ENCODE results near the gene YIPF4. TPM values are rescaled to one million over a fixed set of nuclear protein-coding genes. Genes with fewer than 3 reads are reported as not detected.

YIPF4 gene
- total RNA-seq, 2 experiments from 2014 or later, result 32.1 to 40.5 TPM

DNA sequence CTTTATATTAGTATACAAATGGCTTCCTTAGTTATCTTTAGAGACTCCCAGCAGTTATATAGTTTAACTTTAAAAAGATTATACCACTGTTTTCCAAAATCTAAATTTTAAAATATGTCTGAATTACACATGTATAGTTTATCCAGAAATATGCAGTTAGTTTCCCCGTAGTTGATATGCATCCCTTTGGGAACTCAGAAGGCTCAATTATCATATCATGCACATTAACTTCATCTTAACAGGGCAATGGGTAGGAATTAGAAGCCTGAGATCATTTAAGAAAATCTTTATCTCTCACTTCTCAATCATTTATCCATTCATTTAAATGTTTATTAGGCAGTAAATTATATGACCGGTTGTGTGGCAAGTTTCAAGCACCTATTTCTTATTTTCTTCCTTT lies 40.2 kb upstream of the YIPF4 start:
- intact Hi-C loops (cut with micrococcal nuclease), result no loop called here
- ChIA-PET CTCF (interaction anchor here (0.7 kb wide), 1 partner anchor 13 kb away, joined by 3 read pairs; no protein-coding TSS in a partner anchor), POLR2A (no interaction called here)
- Mint-ChIP-seq H3K27me3 (no peaks in the 10 kb centered on the region), H3K9me3 (no peaks in the 10 kb centered on the region), H3K36me3 (ENCODE audit: low read depth) (no peaks in the 10 kb centered on the region), H3K27ac (no peak overlapping the region), H3K4me3 (no peak overlapping the region), H3K4me1 (ENCODE audit: low read depth) (no peaks in the 10 kb centered on the region)
- ATAC-seq, result no peak
- DNase-seq, result no peak
- TF ChIP-seq, protein P1, sequence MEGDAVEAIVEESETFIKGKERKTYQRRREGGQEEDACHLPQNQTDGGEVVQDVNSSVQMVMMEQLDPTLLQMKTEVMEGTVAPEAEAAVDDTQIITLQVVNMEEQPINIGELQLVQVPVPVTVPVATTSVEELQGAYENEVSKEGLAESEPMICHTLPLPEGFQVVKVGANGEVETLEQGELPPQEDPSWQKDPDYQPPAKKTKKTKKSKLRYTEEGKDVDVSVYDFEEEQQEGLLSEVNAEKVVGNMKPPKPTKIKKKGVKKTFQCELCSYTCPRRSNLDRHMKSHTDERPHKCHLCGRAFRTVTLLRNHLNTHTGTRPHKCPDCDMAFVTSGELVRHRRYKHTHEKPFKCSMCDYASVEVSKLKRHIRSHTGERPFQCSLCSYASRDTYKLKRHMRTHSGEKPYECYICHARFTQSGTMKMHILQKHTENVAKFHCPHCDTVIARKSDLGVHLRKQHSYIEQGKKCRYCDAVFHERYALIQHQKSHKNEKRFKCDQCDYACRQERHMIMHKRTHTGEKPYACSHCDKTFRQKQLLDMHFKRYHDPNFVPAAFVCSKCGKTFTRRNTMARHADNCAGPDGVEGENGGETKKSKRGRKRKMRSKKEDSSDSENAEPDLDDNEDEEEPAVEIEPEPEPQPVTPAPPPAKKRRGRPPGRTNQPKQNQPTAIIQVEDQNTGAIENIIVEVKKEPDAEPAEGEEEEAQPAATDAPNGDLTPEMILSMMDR (IDR thresholded peaks at IDR 0.05), result no peak

DNA sequence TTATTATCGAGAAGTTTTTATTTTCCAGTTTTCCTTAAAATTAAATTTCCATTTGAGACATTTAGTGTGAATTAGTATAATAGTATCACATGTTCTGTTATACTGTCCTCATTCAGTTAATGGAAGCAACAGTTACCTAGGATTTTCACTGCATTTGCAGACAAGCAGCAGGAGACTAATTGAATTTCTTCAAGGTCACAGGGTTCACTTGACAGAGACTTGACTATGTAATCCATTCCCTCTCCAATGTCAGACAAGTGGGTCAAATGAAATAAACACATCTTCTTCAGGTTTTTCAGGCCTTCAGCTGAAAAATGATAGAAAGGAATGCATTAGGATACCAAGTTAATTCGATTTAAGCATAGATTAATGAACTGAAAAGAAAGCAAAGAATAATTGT lies 39.7 kb upstream of the YIPF4 start:
- CTCF ChIA-PET, result interaction anchor here (0.7 kb wide), 1 partner anchor 14 kb away, joined by 3 read pairs; no protein-coding TSS in a partner anchor
- DNase-seq (no peak), ATAC-seq (no peak)
- no peaks in the 10 kb centered on the region for H3K36me3 Mint-ChIP-seq (ENCODE audit: low read depth)
- H3K9me3 Mint-ChIP-seq, result no peaks in the 10 kb centered on the region
- TF ChIP-seq, protein P1 (IDR thresholded peaks at IDR 0.05), result no peak
- no peak overlapping the region for H3K4me3 Mint-ChIP-seq
- H3K27ac Mint-ChIP-seq, result no peak overlapping the region
- intact Hi-C loops (cut with micrococcal nuclease), result no loop called here
- no peaks in the 10 kb centered on the region for H3K4me1 Mint-ChIP-seq (ENCODE audit: low read depth)
- H3K27me3 Mint-ChIP-seq, result no peaks in the 10 kb centered on the region
- POLR2A ChIA-PET, result no interaction called here

DNA sequence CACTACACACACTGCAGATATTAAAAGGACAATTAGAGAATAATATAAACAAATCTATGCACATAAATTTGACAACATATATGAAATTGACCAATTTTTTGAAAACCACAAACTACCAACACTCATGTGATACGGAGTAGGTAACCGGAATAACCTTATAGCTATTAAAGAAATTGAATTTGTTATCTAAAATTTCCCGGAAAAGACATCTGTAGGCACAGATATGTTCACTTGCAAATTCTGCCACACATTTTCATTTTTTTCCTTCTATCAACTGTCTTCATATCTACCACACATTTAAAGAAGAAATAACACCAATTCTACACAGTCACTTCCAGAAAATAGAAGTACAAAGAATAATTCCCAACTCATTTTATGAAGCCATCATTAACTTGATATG lies 35.4 kb upstream of the YIPF4 start:
- H3K4me3 Mint-ChIP-seq, result no peak overlapping the region
- no peak for DNase-seq
- no peaks in the 10 kb centered on the region for H3K9me3 Mint-ChIP-seq
- H3K4me1 Mint-ChIP-seq (ENCODE audit: low read depth), result no peaks in the 10 kb centered on the region
- intact Hi-C loops (cut with micrococcal nuclease), result no loop called here
- ChIA-PET CTCF (no interaction called here), POLR2A (interaction anchor here (0.6 kb wide), 1 partner anchor 9 kb away, joined by 3 read pairs; no protein-coding TSS in a partner anchor)
- no peak for ATAC-seq
- H3K27ac Mint-ChIP-seq, result no peak overlapping the region
- TF ChIP-seq, protein P1 (IDR thresholded peaks at IDR 0.05), result no peak
- no peaks in the 10 kb centered on the region for H3K36me3 Mint-ChIP-seq (ENCODE audit: low read depth)
- H3K27me3 Mint-ChIP-seq, result no peaks in the 10 kb centered on the region

DNA sequence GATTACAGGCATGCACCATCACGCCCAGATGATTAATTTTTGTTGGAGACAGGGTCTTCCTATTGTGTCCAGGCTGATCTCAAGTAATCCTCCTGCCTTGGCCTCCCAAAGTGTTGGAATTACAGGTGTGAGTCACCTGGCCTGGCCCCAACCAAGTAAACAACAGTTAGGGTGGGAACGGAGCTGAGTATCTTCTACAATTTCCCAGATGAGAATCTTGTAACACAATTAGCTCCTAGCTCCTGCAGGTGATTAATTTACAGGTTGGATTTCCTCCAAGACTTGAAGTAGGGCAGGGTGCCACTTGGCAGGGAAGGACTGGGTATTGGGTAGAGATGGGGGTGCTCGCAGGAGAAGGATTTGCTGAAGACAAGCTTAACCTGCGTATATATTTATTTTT lies 30.8 kb upstream of the YIPF4 start:
- Mint-ChIP-seq H3K9me3 (no peaks in the 10 kb centered on the region), H3K27ac (no peak overlapping the region), H3K27me3 (no peaks in the 10 kb centered on the region), H3K36me3 (ENCODE audit: low read depth) (no peaks in the 10 kb centered on the region), H3K4me3 (no peak overlapping the region), H3K4me1 (ENCODE audit: low read depth) (no peaks in the 10 kb centered on the region)
- ATAC-seq (no peak), DNase-seq (no peak)
- ChIA-PET POLR2A (no interaction called here), CTCF (no interaction called here)
- TF ChIP-seq, protein P1 (IDR thresholded peaks at IDR 0.05), result no peak
- intact Hi-C loops (cut with micrococcal nuclease), result no loop called here

DNA sequence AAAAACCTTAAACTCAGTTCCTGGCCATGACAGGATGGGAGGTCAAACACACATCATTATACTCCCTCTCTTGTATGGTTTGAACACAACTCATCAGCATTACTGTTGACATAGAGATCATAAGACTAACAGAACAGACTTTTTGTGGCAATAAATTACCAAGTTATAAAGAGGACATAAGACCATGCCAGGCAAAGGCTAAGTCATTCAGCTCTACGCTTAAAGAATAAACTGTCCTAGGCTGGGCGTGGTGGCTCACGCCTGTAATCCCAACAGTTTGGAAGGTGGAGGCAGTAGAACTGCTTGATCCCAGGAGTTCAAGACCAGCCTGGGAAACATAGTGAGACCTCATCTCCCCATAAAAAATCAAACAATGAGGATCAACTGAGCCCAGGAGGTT lies 29.4 kb upstream of the YIPF4 start:
- H3K4me1 Mint-ChIP-seq (ENCODE audit: low read depth), result no peaks in the 10 kb centered on the region
- ATAC-seq (no peak), DNase-seq (no peak)
- no peaks in the 10 kb centered on the region for H3K36me3 Mint-ChIP-seq (ENCODE audit: low read depth)
- no peak overlapping the region for H3K4me3 Mint-ChIP-seq
- intact Hi-C loops (cut with micrococcal nuclease), result no loop called here
- ChIA-PET POLR2A (interaction anchor here (0.7 kb wide), 1 partner anchor 11 kb away, joined by 3 read pairs; no protein-coding TSS in a partner anchor), CTCF (no interaction called here)
- no peaks in the 10 kb centered on the region for H3K9me3 Mint-ChIP-seq
- TF ChIP-seq, protein P1 (IDR thresholded peaks at IDR 0.05), result no peak
- no peak overlapping the region for H3K27ac Mint-ChIP-seq
- no peaks in the 10 kb centered on the region for H3K27me3 Mint-ChIP-seq

All from activated CD8-positive, alpha-beta T cell treated with anti-CD3 and anti-CD28 coated beads for 36 hours (primary cell).